Transverse colon (tissue), 3 donors: ENCODE measurements around the gene SFTPB.

Source experiments
- CTCF ChIP-seq, 5 experiments: fragments of 200-600 bp in 3 of 5; fragments of 450-650 bp in 2 of 5; sonication (generic) in 3 of 5; IDR thresholded peaks; 1 replicate in 2 of 5; 2 replicates in 3 of 5; pipeline ENCODE4 v1.5.1; 2016 to 2017; ENCODE audit warnings: antibody characterized with exemption in 5 of 5, inconsistent platforms in 3 of 5, mild to moderate bottlenecking in 2 of 5, moderate library complexity in 1 of 5
- POLR2A ChIP-seq: fragments of 450-650 bp; IDR thresholded peaks from one replicate; pipeline ENCODE4 v1.6.1; 2016; ENCODE audit warnings: antibody characterized with exemption, mild to moderate bottlenecking, moderate library complexity

- TF ChIP-seq CTCF (IDR thresholded peaks at IDR 0.05) (no peak), POLR2A (no peak)
Measured at GRCh38 chr2:85675427-85675826, 7.4 kb upstream of the SFTPB start.
